Naive thymus-derived CD4-positive, alpha-beta T cell (primary cell): ENCODE measurements around the gene PHF20. TPM values are rescaled to one million over a fixed set of nuclear protein-coding genes. Genes with fewer than 3 reads are reported as not detected.
"Not testable (repeated sequence)": the region's sequence is repeated elsewhere in the genome, so short reads cannot be mapped to it uniquely, and the experiment has no call there.

Experiments used
- ATAC-seq: fragments of 150-1000 bp; cut with Tn5 transposase; 2 replicates; pipeline ENCODE4 v1.10.0; 2021; ENCODE audit warnings: mild to moderate bottlenecking, moderate library complexity
- CTCF ChIA-PET: fragments of 350-600 bp; sonication (Branson Sonifier 250); formaldehyde crosslinking; loops from one replicate; lab custom pipeline; 2021; ENCODE audit warnings: antibody characterized with exemption; lab: Charles Lee
- POLR2A ChIA-PET: fragments of 350-600 bp; sonication (Branson Sonifier 250); formaldehyde crosslinking; loops from one replicate; lab custom pipeline; 2021; ENCODE audit warnings: antibody characterized with exemption, inconsistent platforms; lab: Charles Lee
- DNase-seq, 9 donors: peaks; one replicate each; pipeline versions ENCODE4 v3.0.0 to v3.0.0-alpha.2; 2020 to 2022; ENCODE audit warnings: mixed read lengths in 1 of 9
- H3K27ac ChIP-seq: one replicate; pipeline ENCODE4 v1.7.0; 2013; ENCODE audit warnings: mild to moderate bottlenecking, low read depth, low read length, moderate library complexity
- H3K27me3 ChIP-seq, 2 donors: one replicate each; pipeline ENCODE4 v1.7.0; 2013; ENCODE audit warnings: low read length in 2 of 2, mild to moderate bottlenecking in 2 of 2, moderate library complexity in 2 of 2; ENCODE audit not compliant: control insufficient read depth in 2 of 2, insufficient read depth in 2 of 2
- H3K36me3 ChIP-seq, 3 experiments: 1 replicate in 2 of 3; 2 replicates in 1 of 3; pipeline ENCODE4 v1.7.0; 2013; ENCODE audit warnings: low read length in 3 of 3, mild to moderate bottlenecking in 3 of 3, moderate library complexity in 1 of 3; ENCODE audit not compliant: insufficient read depth in 3 of 3, control insufficient read depth in 2 of 3
- H3K4me1 ChIP-seq, 2 donors: one replicate each; pipeline ENCODE4 v1.7.0; 2013; ENCODE audit warnings: low read length in 2 of 2, mild to moderate bottlenecking in 2 of 2, moderate library complexity in 1 of 2; ENCODE audit not compliant: control insufficient read depth in 2 of 2, insufficient read depth in 2 of 2
- H3K4me3 ChIP-seq: 2 replicates; pipeline ENCODE4 v1.7.0; 2013; ENCODE audit warnings: mild to moderate bottlenecking, low read length
- H3K9me3 ChIP-seq, 3 experiments: 1 replicate in 2 of 3; 2 replicates in 1 of 3; pipeline ENCODE4 v1.7.0; 2013; ENCODE audit warnings: low read length in 3 of 3; ENCODE audit not compliant: control insufficient read depth in 2 of 3
- H3K27ac Mint-ChIP-seq, 9 donors: one replicate each; pipeline ENCODE4 v1.8.0; 2020 to 2022; ENCODE audit warnings: mixed read lengths in 9 of 9, mild to moderate bottlenecking in 8 of 9, moderate library complexity in 5 of 9, inconsistent platforms in 2 of 9
- H3K27me3 Mint-ChIP-seq, 5 donors: one replicate each; pipeline ENCODE4 v1.8.0; 2021 to 2022; ENCODE audit warnings: mixed read lengths in 5 of 5, mild to moderate bottlenecking in 1 of 5
- H3K36me3 Mint-ChIP-seq, 5 donors: one replicate each; pipeline ENCODE4 v1.8.0; 2020 to 2022; ENCODE audit warnings: mixed read lengths in 5 of 5, mild to moderate bottlenecking in 3 of 5, inconsistent platforms in 1 of 5
- H3K4me1 Mint-ChIP-seq, 7 donors: one replicate each; pipeline ENCODE4 v1.8.0; 2020 to 2022; ENCODE audit warnings: mixed read lengths in 7 of 7, mild to moderate bottlenecking in 3 of 7, inconsistent platforms in 1 of 7
- H3K4me3 Mint-ChIP-seq, 10 donors: one replicate each; pipeline ENCODE4 v1.8.0; 2020 to 2022; ENCODE audit warnings: mild to moderate bottlenecking in 10 of 10, mixed read lengths in 10 of 10, moderate library complexity in 6 of 10, inconsistent platforms in 2 of 10
- H3K9me3 Mint-ChIP-seq, 11 donors: one replicate each; pipeline ENCODE4 v1.8.0; 2020 to 2022; ENCODE audit warnings: mixed read lengths in 11 of 11, mild to moderate bottlenecking in 4 of 11, inconsistent platforms in 1 of 11, moderate library complexity in 1 of 11
- intact Hi-C, 2 donors: fragments of 100-400 bp; cut with micrococcal nuclease; formaldehyde crosslinking; loops; one replicate each; pipeline ENCODE4 v1.15.1; 2023
- polyA plus RNA-seq, 2 donors: library from polyadenylated mRNA; unstranded; fragments of 300-500 nt; fragmentation: Illumina TruSeq; gene quantifications; one replicate each; pipeline ENCODE4 v1.2.3, GENCODE V29; 2021
- total RNA-seq, 6 experiments: library from RNA in 5 of 6; stranded (reverse) in 5 of 6; gene quantifications; 1 replicate in 5 of 6; 2 replicates in 1 of 6; pipeline ENCODE4 v1.2.3 and lab custom pipeline; 2021 to 2026

PHF20 gene
- total and polyA plus RNA-seq, 7 experiments from 2014 or later = 57.5 to 157 (median 99.9) TPM

GRCh38 chr20:35783811-35784210 lies 12.0 kb downstream of the PHF20 start:
- DNase-seq, CTCF ChIA-PET: not testable (repeated sequence)

GRCh38 chr20:35785541-35785940 lies 13.7 kb downstream of the PHF20 start:
- H3K4me1 ChIP-seq, DNase-seq, H3K4me3 ChIP-seq, POLR2A ChIA-PET, H3K27me3 ChIP-seq, H3K36me3 Mint-ChIP-seq, H3K9me3 ChIP-seq, H3K9me3 Mint-ChIP-seq, H3K27me3 Mint-ChIP-seq, H3K4me3 Mint-ChIP-seq, H3K27ac ChIP-seq, intact Hi-C loops, ATAC-seq: not testable (repeated sequence)
- H3K4me1 Mint-ChIP-seq = peaks cover 6 to 35% (median 15%) of the 10 kb centered on the region in 7 donors
- H3K36me3 ChIP-seq = peaks cover 0 to 27% (median 3%) of the 10 kb centered on the region in 3 experiments
- CTCF ChIA-PET = interaction anchor here (0.7 to 0.8 kb wide), 2 partner anchors 9 to 42 kb away, joined by 3 to 4 read pairs; no protein-coding TSS in a partner anchor
- peak overlapping the region in 1 of 9 donors; percentile 17 for H3K27ac Mint-ChIP-seq

More at GRCh38 chr20:35783811-35784210, 12.0 kb downstream of the PHF20 start:
- H3K36me3 ChIP-seq = peaks cover 0 to 31% (median 3%) of the 10 kb centered on the region in 3 experiments
- Mint-ChIP-seq H3K36me3 (peaks cover 0 to 11% (median 6%) of the 10 kb centered on the region in 5 donors), H3K4me1 (peaks cover 12 to 43% (median 17%) of the 10 kb centered on the region in 7 donors)
- H3K4me3 ChIP-seq, H3K4me3 Mint-ChIP-seq, H3K27me3 Mint-ChIP-seq, H3K27ac ChIP-seq, H3K4me1 ChIP-seq, H3K9me3 ChIP-seq, H3K9me3 Mint-ChIP-seq, intact Hi-C loops, ATAC-seq, H3K27me3 ChIP-seq, H3K27ac Mint-ChIP-seq: not testable (repeated sequence)
- POLR2A ChIA-PET = interaction anchor here (1.0 to 1.8 kb wide), 2 partner anchors 15 to 41 kb away, joined by 7 read pairs; partner anchors contain the start of gene RBM39

- H3K36me3 ChIP-seq = peaks cover 0 to 3% (median 0%) of the 10 kb centered on the region in 3 experiments
- Mint-ChIP-seq H3K4me3 (no peak overlapping the region), H3K4me1 (peaks cover 6 to 37% (median 21%) of the 10 kb centered on the region in 7 donors), H3K27me3 (no peaks in the 10 kb centered on the region), H3K9me3 (no peaks in the 10 kb centered on the region), H3K27ac (peak overlapping the region in 4 of 9 donors; percentile 21 to 80 (median 56)), H3K36me3 (peaks cover 0 to 6% (median 4%) of the 10 kb centered on the region in 5 donors)
- no peak overlapping the region for H3K4me3 ChIP-seq
- DNase-seq = no peak
- H3K27ac ChIP-seq = no peak overlapping the region
- no peak for ATAC-seq
- H3K9me3 ChIP-seq = no peaks in the 10 kb centered on the region
- peaks cover 3 to 8% of the 10 kb centered on the region in 2 donors for H3K4me1 ChIP-seq
- ChIA-PET CTCF (interaction anchor here (0.7 kb wide), 1 partner anchor 771 kb away, joined by 5 read pairs; no protein-coding TSS in a partner anchor), POLR2A (no interaction called here)
- intact Hi-C loops = no loop called here
- no peaks in the 10 kb centered on the region for H3K27me3 ChIP-seq
Measured at GRCh38 chr20:35788796-35789195, 17.0 kb downstream of the PHF20 start.

GRCh38 chr20:35791097-35791496 lies 19.3 kb downstream of the PHF20 start:
- Histone ChIP-seq H3K36me3 (peaks cover 0 to 3% (median 0%) of the 10 kb centered on the region in 3 experiments), H3K4me3 (no peak overlapping the region), H3K27ac (no peak overlapping the region), H3K27me3 (no peaks in the 10 kb centered on the region), H3K9me3 (no peaks in the 10 kb centered on the region), H3K4me1 (peaks cover 3 to 13% of the 10 kb centered on the region in 2 donors)
- peak overlapping the region in 2 of 9 donors; percentile 59 to 64 for H3K27ac Mint-ChIP-seq
- H3K4me1 Mint-ChIP-seq = peaks cover 6 to 52% (median 36%) of the 10 kb centered on the region in 7 donors
- ChIA-PET POLR2A (interaction anchor here (0.7 to 1.5 kb wide), 3 partner anchors 48 to 160 kb away, joined by 3 to 5 read pairs (median 3); partner anchors contain the start of gene RBM39), CTCF (no interaction called here)
- DNase-seq = no peak
- peaks cover 0 to 12% (median 5%) of the 10 kb centered on the region in 5 donors for H3K36me3 Mint-ChIP-seq
- intact Hi-C loops = no loop called here
- no peaks in the 10 kb centered on the region for H3K27me3 Mint-ChIP-seq
- ATAC-seq = no peak
- peak overlapping the region in 1 of 10 donors; percentile 32 for H3K4me3 Mint-ChIP-seq
- no peaks in the 10 kb centered on the region for H3K9me3 Mint-ChIP-seq

GRCh38 chr20:35791821-35792220 lies 20.0 kb downstream of the PHF20 start:
- peak overlapping the region in 3 of 10 donors; percentile 5 to 25 (median 19) for H3K4me3 Mint-ChIP-seq
- Histone ChIP-seq H3K4me1 (peaks cover 8 to 20% of the 10 kb centered on the region in 2 donors), H3K36me3 (no peaks in the 10 kb centered on the region), H3K27ac (no peak overlapping the region), H3K4me3 (no peak overlapping the region), H3K27me3 (no peaks in the 10 kb centered on the region), H3K9me3 (no peaks in the 10 kb centered on the region)
- no peak for DNase-seq
- H3K27me3 Mint-ChIP-seq = no peaks in the 10 kb centered on the region
- intact Hi-C loops = no loop called here
- ChIA-PET POLR2A (interaction anchor here (0.7 to 0.8 kb wide), 3 partner anchors 49 to 160 kb away, joined by 3 read pairs; partner anchors contain the start of gene RBM39), CTCF (no interaction called here)
- peak; percentile 17 for ATAC-seq
- H3K36me3 Mint-ChIP-seq = peaks cover 0 to 12% (median 9%) of the 10 kb centered on the region in 5 donors
- no peaks in the 10 kb centered on the region for H3K9me3 Mint-ChIP-seq
- peaks cover 12 to 55% (median 43%) of the 10 kb centered on the region in 7 donors for H3K4me1 Mint-ChIP-seq
- H3K27ac Mint-ChIP-seq = peak overlapping the region in 8 of 9 donors; percentile 9 to 86 (median 50)

GRCh38 chr20:35792740-35793139 lies 20.9 kb downstream of the PHF20 start:
- ChIA-PET CTCF (no interaction called here), POLR2A (interaction anchor here (0.8 kb wide), 1 partner anchor 50 kb away, joined by 10 read pairs; no protein-coding TSS in a partner anchor)
- no peaks in the 10 kb centered on the region for H3K9me3 Mint-ChIP-seq
- H3K4me3 Mint-ChIP-seq = peak overlapping the region in 5 of 10 donors; percentile 21 to 54 (median 27)
- H3K9me3 ChIP-seq = no peaks in the 10 kb centered on the region
- DNase-seq (no peak), ATAC-seq (no peak)
- intact Hi-C loops = no loop called here
- H3K4me1 ChIP-seq = peaks cover 8 to 23% of the 10 kb centered on the region in 2 donors
- H3K36me3 ChIP-seq = no peaks in the 10 kb centered on the region
- no peak overlapping the region for H3K27ac ChIP-seq
- H3K36me3 Mint-ChIP-seq = peaks cover 0 to 12% (median 9%) of the 10 kb centered on the region in 5 donors
- H3K27me3 ChIP-seq = no peaks in the 10 kb centered on the region
- no peaks in the 10 kb centered on the region for H3K27me3 Mint-ChIP-seq
- H3K27ac Mint-ChIP-seq = peak overlapping the region in 8 of 9 donors; percentile 28 to 92 (median 68)
- peaks cover 12 to 55% (median 44%) of the 10 kb centered on the region in 7 donors for H3K4me1 Mint-ChIP-seq
- H3K4me3 ChIP-seq = no peak overlapping the region
